Mononuclear cell (primary cell): ENCODE results near the gene EMID1. TPM values are rescaled to one million over a fixed set of nuclear protein-coding genes. Genes with fewer than 3 reads are reported as not detected.

Experiments
- H3K27me3 ChIP-seq: 2 replicates; pipeline ENCODE4 v1.6.0; 2011; ENCODE audit warnings: low read length, control low read depth; ENCODE audit not compliant: insufficient read depth
- H3K4me1 ChIP-seq: 2 replicates; pipeline ENCODE4 v1.5.1; 2011; ENCODE audit warnings: mild to moderate bottlenecking, low read length, control low read depth; ENCODE audit not compliant: insufficient read depth
- H3K4me3 ChIP-seq: 2 replicates; pipeline ENCODE4 v1.5.1; 2011; ENCODE audit warnings: mild to moderate bottlenecking, low read length, moderate library complexity
- H3K9me3 ChIP-seq: 2 replicates; pipeline ENCODE4 v1.5.1; 2011; ENCODE audit warnings: low read depth, mild to moderate bottlenecking, control low read depth, low read length
- total RNA-seq: library from RNA; depleted of rRNA; stranded (reverse); fragments of >200 nt; gene quantifications from one replicate; pipeline ENCODE4 v1.2.3, GENCODE V29; 2012

The EMID1 gene
- total RNA-seq, 1 donor = 0.21 TPM

- Histone ChIP-seq H3K9me3 (no peaks in the 10 kb centered on the region), H3K4me3 (no peak overlapping the region), H3K27me3 (no peaks in the 10 kb centered on the region), H3K4me1 (no peaks in the 10 kb centered on the region)
These were observed 20.7 kb upstream of the EMID1 start for GRCh38 chr22:29184849-29185490.

GRCh38 chr22:29186302-29186701, 19.4 kb upstream of the EMID1 start:
- Histone ChIP-seq H3K9me3 (no peaks in the 10 kb centered on the region), H3K27me3 (no peaks in the 10 kb centered on the region), H3K4me3 (no peak overlapping the region), H3K4me1 (no peaks in the 10 kb centered on the region)

GRCh38 chr22:29187831-29188230, 17.9 kb upstream of the EMID1 start:
- Histone ChIP-seq H3K9me3 (no peaks in the 10 kb centered on the region), H3K27me3 (no peaks in the 10 kb centered on the region), H3K4me3 (no peak overlapping the region), H3K4me1 (no peaks in the 10 kb centered on the region)

- H3K27me3 ChIP-seq = no peaks in the 10 kb centered on the region
- H3K9me3 ChIP-seq = no peaks in the 10 kb centered on the region
- no peaks in the 10 kb centered on the region for H3K4me1 ChIP-seq
- H3K4me3 ChIP-seq = no peak overlapping the region
These were observed 15.6 kb upstream of the EMID1 start for GRCh38 chr22:29190051-29190450.

GRCh38 chr22:29190918-29191317, 14.8 kb upstream of the EMID1 start:
- Histone ChIP-seq H3K9me3 (no peaks in the 10 kb centered on the region), H3K27me3 (no peaks in the 10 kb centered on the region), H3K4me3 (no peak overlapping the region), H3K4me1 (no peaks in the 10 kb centered on the region)

- no peaks in the 10 kb centered on the region for H3K4me1 ChIP-seq
- H3K27me3 ChIP-seq = no peaks in the 10 kb centered on the region
- no peaks in the 10 kb centered on the region for H3K9me3 ChIP-seq
- no peak overlapping the region for H3K4me3 ChIP-seq
These were observed 12.7 kb upstream of the EMID1 start for GRCh38 chr22:29193021-29193420.

GRCh38 chr22:29194184-29194583, 11.5 kb upstream of the EMID1 start:
- H3K4me1 ChIP-seq = no peaks in the 10 kb centered on the region
- H3K9me3 ChIP-seq = no peaks in the 10 kb centered on the region
- H3K4me3 ChIP-seq = no peak overlapping the region
- H3K27me3 ChIP-seq = no peaks in the 10 kb centered on the region

- Histone ChIP-seq H3K4me1 (no peaks in the 10 kb centered on the region), H3K4me3 (no peak overlapping the region), H3K9me3 (no peaks in the 10 kb centered on the region), H3K27me3 (no peaks in the 10 kb centered on the region)
These were observed 10.4 kb upstream of the EMID1 start for GRCh38 chr22:29195118-29195963.

- Histone ChIP-seq H3K4me1 (no peaks in the 10 kb centered on the region), H3K4me3 (no peak overlapping the region), H3K9me3 (no peaks in the 10 kb centered on the region), H3K27me3 (no peaks in the 10 kb centered on the region)
These were observed 9.6 kb upstream of the EMID1 start for GRCh38 chr22:29195964-29196666.

GRCh38 chr22:29197096-29197495, 8.6 kb upstream of the EMID1 start:
- Histone ChIP-seq H3K4me3 (no peak overlapping the region), H3K9me3 (no peaks in the 10 kb centered on the region), H3K27me3 (no peaks in the 10 kb centered on the region), H3K4me1 (peaks cover 5% of the 10 kb centered on the region)

GRCh38 chr22:29198240-29198639, 7.5 kb upstream of the EMID1 start:
- no peaks in the 10 kb centered on the region for H3K9me3 ChIP-seq
- peaks cover 16% of the 10 kb centered on the region for H3K4me1 ChIP-seq
- H3K4me3 ChIP-seq = no peak overlapping the region
- no peaks in the 10 kb centered on the region for H3K27me3 ChIP-seq

GRCh38 chr22:29199702-29200400, 5.8 kb upstream of the EMID1 start:
- Histone ChIP-seq H3K9me3 (no peaks in the 10 kb centered on the region), H3K4me3 (no peak overlapping the region), H3K4me1 (peaks cover 16% of the 10 kb centered on the region), H3K27me3 (no peaks in the 10 kb centered on the region)

GRCh38 chr22:29200901-29201300, 4.8 kb upstream of the EMID1 start:
- Histone ChIP-seq H3K4me1 (peaks cover 19% of the 10 kb centered on the region), H3K27me3 (peaks cover 4% of the 10 kb centered on the region), H3K4me3 (no peak overlapping the region), H3K9me3 (no peaks in the 10 kb centered on the region)

GRCh38 chr22:29201782-29202181, 3.9 kb upstream of the EMID1 start:
- H3K27me3 ChIP-seq = peaks cover 10% of the 10 kb centered on the region
- H3K9me3 ChIP-seq = no peaks in the 10 kb centered on the region
- H3K4me3 ChIP-seq = no peak overlapping the region

More at GRCh38 chr22:29201782-29202181, 3.9 kb upstream of the EMID1 start:
- H3K4me1 ChIP-seq = peaks cover 26% of the 10 kb centered on the region
